ENCODE data around the gene PIK3R3.
"Not testable (repeated sequence)": the region's sequence is repeated elsewhere in the genome, so short reads cannot be mapped to it uniquely, and the experiment has no call there.

PIK3R3 gene

GRCh38 chr1:46065405-46065804, 67.0 kb downstream of the PIK3R3 start:
- DNase-seq (ENCODE audit: low read depth in 2 of 2) = no peak

- no peak for DNase-seq (ENCODE audit: low read depth in 2 of 2)
Measured at GRCh38 chr1:46064708-46065107, 67.7 kb downstream of the PIK3R3 start.

GRCh38 chr1:46062651-46063319, 69.6 kb downstream of the PIK3R3 start:
- peak; percentile 8 to 14 for DNase-seq (ENCODE audit: low read depth in 2 of 2)

GRCh38 chr1:46061146-46061545, 71.3 kb downstream of the PIK3R3 start:
- DNase-seq (ENCODE audit: low read depth in 2 of 2) = no peak

- DNase-seq (ENCODE audit: low read depth in 2 of 2) = no peak
Measured at GRCh38 chr1:46058936-46059335, 73.5 kb downstream of the PIK3R3 start.

GRCh38 chr1:46057781-46058180, 74.6 kb downstream of the PIK3R3 start:
- DNase-seq (ENCODE audit: low read depth in 2 of 2) = no peak

- DNase-seq (ENCODE audit: low read depth in 2 of 2) = not testable (repeated sequence)
Measured at GRCh38 chr1:46057215-46057614, 75.2 kb downstream of the PIK3R3 start.

- DNase-seq (ENCODE audit: low read depth in 2 of 2) = no peak
Measured at GRCh38 chr1:46056325-46056724, 76.1 kb downstream of the PIK3R3 start.

- DNase-seq (ENCODE audit: low read depth in 2 of 2) = no peak
Measured at GRCh38 chr1:46053734-46054133, 78.7 kb downstream of the PIK3R3 start.

- no peak for DNase-seq (ENCODE audit: low read depth in 2 of 2)
Measured at GRCh38 chr1:46044116-46044515, 88.3 kb downstream of the PIK3R3 start.

GRCh38 chr1:46043458-46044017, 88.9 kb downstream of the PIK3R3 start:
- no peak for DNase-seq (ENCODE audit: low read depth in 2 of 2)

GRCh38 chr1:46041974-46042373, 90.5 kb downstream of the PIK3R3 start:
- no peak for DNase-seq (ENCODE audit: low read depth in 2 of 2)

- no peak for DNase-seq (ENCODE audit: low read depth in 2 of 2)
Measured at GRCh38 chr1:46041551-46041950, 90.9 kb downstream of the PIK3R3 start.

- no peak for DNase-seq (ENCODE audit: low read depth in 2 of 2)
Measured at GRCh38 chr1:46039571-46040052, 92.8 kb downstream of the PIK3R3 start.

GRCh38 chr1:46036894-46037839, 95.3 kb downstream of the PIK3R3 start:
- peak; percentile 60 to 64 for DNase-seq (ENCODE audit: low read depth in 2 of 2)

GRCh38 chr1:46034601-46035516, 97.6 kb downstream of the PIK3R3 start:
- DNase-seq (ENCODE audit: low read depth in 2 of 2) = no peak

- no peak for DNase-seq (ENCODE audit: low read depth in 2 of 2)
Measured at GRCh38 chr1:46030876-46031660, 101.4 kb downstream of the PIK3R3 start.

GRCh38 chr1:46030074-46030870, 102.2 kb downstream of the PIK3R3 start:
- DNase-seq (ENCODE audit: low read depth in 2 of 2) = no peak

- DNase-seq (ENCODE audit: low read depth in 2 of 2) = no peak
Measured at GRCh38 chr1:46027788-46028573, 104.4 kb downstream of the PIK3R3 start.
